Measurements from ENCODE around the gene SRCIN1. TPM values are rescaled to one million over a fixed set of nuclear protein-coding genes. Genes with fewer than 3 reads are reported as not detected.

Gene SRCIN1
- polyA plus RNA-seq, 3 donors, result 1.3 to 8.9 (median 3.5) TPM

DNA sequence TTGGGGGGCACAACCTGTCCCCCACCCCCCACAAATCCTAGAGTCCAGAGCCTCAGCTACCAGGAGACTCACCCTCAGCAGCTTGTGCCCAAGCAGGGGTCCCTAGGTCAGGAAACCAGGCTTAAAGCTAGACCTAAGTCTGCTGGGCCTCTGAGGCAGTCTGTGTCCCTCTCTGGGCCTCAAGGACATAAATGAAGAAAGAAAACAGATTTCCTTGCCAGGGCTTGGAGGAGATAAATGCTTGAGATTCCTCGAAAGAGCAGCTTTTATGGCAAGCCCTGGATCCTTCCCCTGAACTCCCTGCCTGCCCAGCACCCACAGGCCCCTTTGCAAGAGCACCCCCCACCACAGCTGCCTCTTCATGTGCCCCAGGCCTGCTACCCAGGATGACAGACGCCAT lies 3.3 kb downstream of the SRCIN1 start:
- no peak overlapping the region for H3K27ac ChIP-seq (ENCODE audit: low read depth, low read length)

DNA sequence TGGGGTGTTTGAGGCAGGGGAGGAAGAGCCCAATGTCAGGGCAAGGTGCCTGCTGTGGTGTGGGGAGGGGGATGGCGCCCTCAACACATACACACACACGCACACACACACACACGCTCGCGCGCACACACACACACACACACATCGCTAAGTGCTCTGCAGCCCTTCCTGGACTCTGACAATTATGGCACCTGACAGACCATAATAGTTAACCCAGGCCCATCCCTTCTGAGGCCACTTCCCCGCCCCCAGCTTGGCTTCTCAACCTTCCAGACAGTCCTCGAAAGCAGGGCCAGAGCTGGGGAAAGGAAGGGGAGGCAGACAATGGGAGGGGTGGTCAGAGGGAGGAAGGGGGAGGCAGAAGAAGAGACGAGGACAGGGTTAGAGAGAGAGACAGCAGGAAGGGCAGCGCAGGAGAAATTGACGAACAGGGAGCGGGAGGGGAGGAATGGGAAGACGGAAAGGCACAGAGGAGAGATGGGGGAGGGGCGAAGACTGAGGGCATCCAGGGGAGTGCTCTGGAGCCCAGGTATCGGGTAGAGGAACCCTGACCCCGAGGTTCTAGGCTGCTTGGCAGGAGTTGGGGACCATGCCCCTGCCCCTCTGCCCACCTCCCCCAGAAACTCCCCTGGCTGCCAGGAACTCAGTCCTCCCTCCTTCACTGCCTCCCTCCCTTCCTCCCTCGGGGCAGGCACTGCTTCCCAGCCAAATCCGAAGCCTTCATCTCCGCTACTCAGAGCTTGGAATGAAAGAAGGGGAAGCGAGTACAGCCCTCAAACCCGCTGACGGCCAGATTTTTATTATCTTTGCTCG lies 4.0 kb downstream of the SRCIN1 start:
- no peak overlapping the region for H3K27ac ChIP-seq (ENCODE audit: low read depth, low read length)
- 9 to 38% (median 17%) methylated on average over 22 to 24 of the region's 24 CpGs for WGBS, 3 donors

More for the DNA sequence above, 3.3 kb downstream of the SRCIN1 start:
- 10 to 45% (median 27%) methylated on average over 2 of the region's 2 CpGs for WGBS, 3 donors

DNA sequence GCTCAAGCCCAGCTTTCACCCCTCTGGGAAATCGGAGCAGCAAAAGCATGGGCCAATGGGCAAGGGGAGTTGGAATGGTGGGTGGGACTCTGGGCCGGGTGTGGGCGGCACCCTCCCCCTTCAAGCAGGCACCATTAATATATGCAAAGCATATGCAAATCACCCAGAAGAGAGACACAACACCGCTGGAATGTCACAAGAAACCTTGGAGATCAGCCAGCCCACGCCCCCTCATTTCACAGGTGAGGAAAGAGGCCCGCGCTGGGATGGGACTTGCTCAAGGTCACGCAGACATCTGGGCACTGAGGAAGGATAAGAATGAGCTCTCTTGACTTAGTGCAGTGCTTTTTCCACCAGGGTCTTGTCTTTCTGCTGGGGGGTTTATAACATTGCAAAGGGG lies 4.8 kb downstream of the SRCIN1 start:
- no peak overlapping the region for H3K27ac ChIP-seq (ENCODE audit: low read depth, low read length)
- 61 to 73% (median 67%) methylated on average over 8 of the region's 8 CpGs for WGBS, 3 donors

DNA sequence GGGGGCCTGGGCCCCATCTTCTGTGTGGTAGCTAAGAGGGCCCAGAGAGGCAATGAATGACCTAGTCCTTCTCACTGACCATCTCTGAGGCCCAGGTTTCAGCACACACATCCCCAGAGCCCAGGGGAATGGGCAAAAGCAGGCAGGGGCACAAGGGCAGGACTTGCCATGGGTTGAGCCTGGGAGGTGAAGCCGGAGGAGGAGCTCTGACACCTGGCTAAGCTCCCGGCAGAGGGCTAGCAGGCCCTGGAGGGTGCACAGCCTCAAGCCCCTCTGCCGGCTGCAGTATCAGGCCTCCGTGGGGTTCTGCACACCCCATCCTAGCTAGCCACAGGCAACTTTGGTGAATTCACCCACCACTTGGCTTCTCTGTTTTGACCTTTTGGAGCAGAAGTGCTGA lies 5.3 kb downstream of the SRCIN1 start:
- H3K27ac ChIP-seq (ENCODE audit: low read depth, low read length), result no peak overlapping the region
- 80 to 86% (median 83%) methylated on average over 2 to 4 of the region's 4 CpGs for WGBS, 3 donors

DNA sequence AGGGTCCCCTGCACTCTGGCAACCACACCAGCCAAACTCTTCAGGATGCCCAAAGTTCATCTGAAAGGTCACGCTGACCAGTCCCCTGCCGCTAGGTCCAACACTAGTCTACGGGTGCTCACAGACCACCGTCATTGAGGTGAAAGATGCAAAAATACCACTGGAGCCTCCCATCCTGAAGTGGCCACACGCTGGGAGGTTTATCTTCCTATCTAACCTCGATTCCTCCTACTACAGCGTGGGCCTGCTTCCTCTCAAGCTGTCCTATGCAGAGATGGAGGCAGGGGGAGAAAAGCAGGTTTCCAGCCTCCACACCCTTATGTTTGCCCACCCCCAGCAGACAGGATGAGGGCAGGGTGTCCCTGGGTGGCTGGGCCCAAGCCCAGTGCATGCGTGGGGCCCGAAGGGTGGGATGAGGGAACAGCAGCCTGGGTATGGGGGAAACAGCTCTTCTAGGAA lies 6.3 kb downstream of the SRCIN1 start:
- 69 to 82% (median 70%) methylated on average over 9 of the region's 9 CpGs for WGBS, 3 donors
- H3K27ac ChIP-seq (ENCODE audit: low read depth, low read length), result no peak overlapping the region

DNA sequence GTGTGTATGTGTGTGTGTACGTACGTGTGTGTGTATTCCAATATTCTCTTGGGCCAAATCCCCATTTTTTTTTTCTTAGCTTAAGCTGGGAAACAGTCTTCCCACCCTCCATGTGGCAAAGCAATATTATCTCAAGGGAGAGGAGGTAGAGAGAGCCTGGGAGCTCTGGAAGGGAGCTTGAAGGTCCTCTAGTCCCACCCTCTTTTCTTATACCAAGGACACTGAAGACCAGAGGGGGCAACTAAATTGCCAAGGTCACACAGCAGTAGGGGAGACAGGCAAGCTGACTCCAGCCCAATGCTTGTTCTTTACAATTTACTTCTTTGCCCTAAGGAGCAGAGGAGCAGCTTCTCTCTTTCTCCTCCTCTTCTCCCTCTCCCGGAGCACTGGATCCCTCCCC lies 6.8 kb downstream of the SRCIN1 start:
- WGBS, 3 donors, result 64 to 73% (median 73%) methylated on average over 3 of the region's 3 CpGs
- H3K27ac ChIP-seq (ENCODE audit: low read depth, low read length), result no peak overlapping the region

DNA sequence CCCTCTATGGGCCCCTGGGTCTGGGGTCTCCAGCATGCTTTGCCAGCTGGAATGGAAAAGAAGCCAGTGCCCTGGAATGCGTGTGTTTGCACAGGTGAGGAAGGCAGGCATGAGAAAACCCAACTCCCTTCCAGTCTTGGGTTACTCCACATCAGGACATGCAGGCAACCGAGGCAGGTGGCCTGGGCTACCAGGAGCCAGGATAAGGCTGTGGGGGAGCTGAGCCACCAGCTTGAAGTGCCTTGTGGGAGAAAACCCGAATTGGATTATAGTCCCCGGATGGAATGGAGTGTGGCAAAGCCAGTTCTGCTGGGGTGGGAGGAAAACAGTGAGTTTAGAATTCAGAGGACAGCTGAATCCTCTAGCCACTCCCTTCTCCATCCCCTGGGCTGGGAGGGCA lies 7.2 kb downstream of the SRCIN1 start:
- H3K27ac ChIP-seq (ENCODE audit: low read depth, low read length), result no peak overlapping the region
- WGBS, 3 donors, result 23 to 26% (median 25%) methylated on average over 4 of the region's 4 CpGs

DNA sequence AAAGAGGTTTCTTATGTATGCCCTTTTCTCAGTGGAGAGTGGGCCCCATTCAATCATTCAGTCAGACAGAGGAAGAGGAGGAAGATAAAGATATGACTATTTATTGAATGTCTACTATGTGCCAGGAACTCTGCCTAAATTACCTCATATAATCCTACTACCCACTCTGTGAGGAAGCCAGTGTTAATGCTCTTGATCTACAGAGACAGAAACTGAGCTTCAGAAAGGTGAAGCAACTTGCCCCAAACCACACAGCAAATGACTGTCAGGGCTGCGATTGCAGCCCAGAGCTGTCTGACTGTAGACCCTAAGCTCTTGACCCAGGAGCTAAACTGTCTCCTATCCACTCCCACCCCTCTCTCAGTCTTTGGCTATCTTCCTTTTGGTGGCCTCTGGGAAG lies 8.4 kb downstream of the SRCIN1 start:
- no peak overlapping the region for H3K27ac ChIP-seq (ENCODE audit: low read depth, low read length)
- 74 to 94% (median 89%) methylated on average over 1 of the region's 1 CpG for WGBS, 3 donors

DNA sequence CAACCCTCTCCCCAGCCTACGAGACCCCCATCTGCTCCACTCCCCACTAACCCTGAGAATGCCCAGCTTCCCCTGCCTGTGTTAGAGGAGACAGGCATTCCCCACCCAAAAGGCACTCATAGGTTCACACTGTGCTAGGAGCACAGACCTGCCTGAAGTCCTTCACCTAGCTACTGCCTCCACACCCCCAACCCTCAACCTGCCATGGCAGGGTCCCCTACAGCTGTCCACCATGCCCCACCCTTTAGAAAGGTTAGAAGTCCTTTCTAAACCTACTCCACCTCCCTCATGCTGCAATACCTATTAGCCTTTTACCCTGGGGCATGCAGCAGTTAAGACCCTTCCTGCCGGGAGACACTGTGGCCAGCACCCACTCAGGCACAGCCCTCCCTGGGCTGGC lies 9.1 kb downstream of the SRCIN1 start:
- no peak overlapping the region for H3K27ac ChIP-seq (ENCODE audit: low read depth, low read length)
- WGBS, 3 donors, result 51 to 65% (median 64%) methylated on average over 2 of the region's 2 CpGs

DNA sequence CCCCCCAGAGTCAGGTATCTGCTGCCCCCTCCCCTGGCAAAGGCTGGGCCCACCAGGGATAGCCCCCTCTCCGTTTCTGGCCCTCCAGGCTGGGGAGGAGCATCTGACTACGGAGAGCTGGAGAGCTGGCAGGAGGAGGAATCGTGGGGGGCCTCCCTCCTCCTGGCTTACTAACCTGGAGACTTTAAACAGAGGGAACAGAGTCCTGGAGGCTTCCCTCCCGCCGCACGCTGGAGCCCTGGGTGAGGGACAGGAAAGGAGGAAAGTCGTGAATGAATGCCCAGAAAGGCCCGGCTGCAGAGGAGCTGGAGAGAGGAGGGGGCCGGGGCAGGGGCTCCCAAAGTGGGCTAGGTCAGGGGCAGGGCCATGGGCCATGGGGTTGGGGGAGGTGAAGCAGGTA lies 9.9 kb downstream of the SRCIN1 start:
- no peak overlapping the region for H3K27ac ChIP-seq (ENCODE audit: low read depth, low read length)
- 34 to 49% (median 39%) methylated on average over 9 of the region's 9 CpGs for WGBS, 3 donors

DNA sequence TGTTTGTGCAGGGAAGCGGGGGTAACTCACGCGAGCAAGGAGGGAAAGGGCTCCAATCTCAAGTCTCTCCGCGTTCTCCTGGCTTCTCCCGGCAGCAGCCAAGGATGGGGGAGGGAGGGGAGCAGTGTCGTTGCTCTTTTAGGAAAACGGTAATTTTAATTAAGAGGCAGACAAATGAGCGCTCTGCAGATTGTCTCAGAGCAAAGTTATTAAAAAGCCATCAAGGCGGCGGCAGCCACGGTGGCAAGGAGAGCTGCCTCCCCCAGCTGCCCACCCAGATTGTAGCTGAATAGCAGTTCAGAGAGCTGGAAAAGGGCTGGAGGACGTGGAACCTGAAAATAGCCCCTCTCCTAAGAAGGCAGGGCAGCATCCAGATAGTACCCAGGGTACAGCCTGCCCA lies 11.6 kb downstream of the SRCIN1 start:
- WGBS, 3 donors, result 63 to 64% (median 64%) methylated on average over 13 of the region's 13 CpGs

DNA sequence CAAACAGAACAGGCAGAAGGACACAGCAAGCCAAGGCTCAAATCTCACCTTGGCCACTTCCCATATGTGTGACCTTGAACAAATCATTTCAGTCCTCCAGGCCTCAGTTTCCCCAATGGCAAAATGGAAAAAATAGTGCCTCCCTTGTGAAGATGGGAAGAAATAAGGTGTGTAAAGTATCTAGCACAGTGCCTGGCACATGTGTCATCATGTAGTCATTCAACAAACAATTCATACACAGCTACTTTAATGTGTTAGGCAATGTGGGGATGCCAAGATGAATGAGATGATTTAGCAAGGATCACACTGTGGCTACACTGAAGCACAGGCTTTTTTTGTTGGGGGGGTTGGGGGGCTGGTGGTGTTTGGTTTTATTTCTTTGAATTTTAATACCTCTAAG lies 13.3 kb downstream of the SRCIN1 start:
- no peak overlapping the region for H3K27ac ChIP-seq (ENCODE audit: low read depth, low read length)

More for the DNA sequence above, 11.6 kb downstream of the SRCIN1 start:
- H3K27ac ChIP-seq (ENCODE audit: low read depth, low read length), result no peak overlapping the region

DNA sequence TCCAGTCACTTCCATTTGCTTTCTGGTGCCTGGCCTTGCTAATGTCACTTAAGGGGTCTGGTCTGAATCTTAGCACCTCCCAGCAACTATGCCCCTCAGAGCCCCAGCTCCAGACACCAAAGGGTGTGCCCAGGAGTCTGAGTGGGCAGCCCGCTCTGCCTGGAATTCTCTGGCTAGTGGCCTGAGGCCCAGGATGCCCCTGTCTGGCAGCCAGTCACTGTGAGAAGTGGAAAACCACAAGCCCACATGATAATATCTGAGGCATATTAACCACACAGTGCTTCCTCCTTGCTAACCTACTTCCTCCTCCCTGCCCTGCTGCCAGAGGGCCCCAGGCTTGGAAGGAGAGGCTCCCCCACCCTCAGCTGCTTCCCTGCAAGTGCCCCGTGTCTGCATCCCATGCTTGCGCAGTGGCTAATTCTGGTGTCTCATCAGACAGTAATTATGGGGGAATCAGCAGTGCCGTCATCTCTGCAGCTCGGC lies 14.0 kb downstream of the SRCIN1 start:
- H3K27ac ChIP-seq (ENCODE audit: low read depth, low read length), result no peak overlapping the region
- 49 to 77% (median 56%) methylated on average over 5 of the region's 5 CpGs for WGBS, 3 donors

DNA sequence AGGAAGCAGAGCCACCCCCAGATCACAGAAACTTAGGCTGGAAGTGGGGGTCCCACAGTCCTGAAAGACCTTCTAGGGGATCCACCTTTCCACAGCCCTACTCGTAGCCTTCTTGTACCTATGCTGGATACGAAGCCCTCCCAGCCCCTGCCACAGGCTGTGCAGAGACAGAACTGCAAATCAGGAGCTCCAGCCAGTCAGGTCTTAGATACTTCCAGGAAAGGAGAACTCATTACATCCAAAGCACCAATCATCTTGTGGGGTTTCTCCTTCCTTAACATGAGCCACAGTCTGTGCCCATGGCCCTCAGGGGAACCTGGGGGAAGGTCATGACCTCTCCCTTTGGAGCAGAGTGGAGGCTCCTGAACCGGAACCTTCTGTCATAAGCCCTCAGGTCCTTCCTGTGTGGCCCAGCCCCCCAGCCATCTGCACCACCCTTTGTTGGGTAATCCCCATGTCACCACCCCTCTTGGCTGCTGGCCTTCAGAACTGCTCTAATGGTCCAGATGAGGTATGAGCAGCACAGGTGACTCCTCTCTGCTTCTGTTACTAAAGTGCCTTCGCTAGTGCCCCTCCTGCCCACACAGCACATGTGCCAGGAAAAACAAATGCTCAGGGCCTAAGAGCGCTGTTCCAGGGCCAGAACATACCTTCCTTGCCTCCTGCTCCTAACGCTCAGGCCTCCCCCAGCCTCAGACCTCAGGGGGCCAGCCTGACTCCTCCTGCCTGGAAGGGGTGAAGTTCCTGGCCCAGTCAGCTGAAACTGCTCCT lies 14.6 kb downstream of the SRCIN1 start:
- 57 to 74% (median 58%) methylated on average over 6 of the region's 6 CpGs for WGBS, 3 donors
- H3K27ac ChIP-seq (ENCODE audit: low read depth, low read length), result no peak overlapping the region

DNA sequence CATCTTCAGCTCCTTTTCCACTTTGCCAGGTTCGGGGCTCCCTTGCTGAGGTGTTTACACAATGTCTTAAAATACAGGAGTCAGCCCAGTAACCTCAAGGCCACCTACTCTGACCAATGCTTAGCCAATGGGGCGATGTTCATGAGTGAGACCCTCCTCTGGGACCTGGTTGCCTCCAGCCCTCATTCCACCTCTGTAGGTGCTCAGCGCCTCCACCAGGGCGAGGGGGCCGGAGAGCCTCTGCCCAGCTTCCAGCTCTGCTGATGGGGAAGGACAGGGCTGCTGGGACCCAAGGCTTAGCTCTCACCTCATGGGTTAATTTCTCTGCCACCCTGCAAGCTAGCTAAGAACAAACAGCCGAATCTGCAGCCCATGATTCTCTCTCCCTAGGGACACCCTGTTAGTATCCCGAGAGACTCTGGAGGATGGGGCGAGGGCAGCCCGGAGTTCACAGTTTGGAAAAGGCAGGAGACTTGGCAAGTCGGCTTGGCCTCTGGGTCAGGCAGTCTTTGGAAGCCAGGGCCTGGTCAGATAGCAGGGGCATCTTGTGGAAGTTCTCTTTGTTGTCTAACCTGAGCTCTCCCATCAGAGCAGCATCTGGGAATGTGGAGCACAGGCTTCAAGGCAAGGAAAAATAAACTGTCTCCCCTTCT lies 16.2 kb downstream of the SRCIN1 start:
- WGBS, 3 donors, result 77 to 85% (median 83%) methylated on average over 10 of the region's 10 CpGs
- H3K27ac ChIP-seq (ENCODE audit: low read depth, low read length), result no peak overlapping the region

DNA sequence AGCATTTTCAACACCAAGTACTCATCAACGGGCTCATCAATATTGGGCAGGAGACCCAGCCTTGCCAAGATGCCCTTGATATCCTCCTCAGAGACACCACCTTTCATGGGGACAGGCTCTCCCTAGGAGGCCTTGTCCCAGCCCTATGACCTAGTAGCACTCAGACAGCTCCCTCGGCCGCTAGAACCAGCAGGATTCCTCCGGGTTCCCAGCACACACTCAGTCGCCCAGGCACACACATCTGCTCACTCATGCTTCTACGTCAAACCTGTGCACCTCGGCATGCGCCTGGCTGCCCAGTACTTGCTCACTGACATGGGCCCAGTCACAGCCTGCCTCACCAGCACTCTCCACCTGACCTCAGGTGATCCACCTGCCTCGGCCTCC lies 17.0 kb downstream of the SRCIN1 start:
- no peak overlapping the region for H3K27ac ChIP-seq (ENCODE audit: low read depth, low read length)
- WGBS, 3 donors, result 68 to 88% (median 70%) methylated on average over 9 of the region's 9 CpGs

DNA sequence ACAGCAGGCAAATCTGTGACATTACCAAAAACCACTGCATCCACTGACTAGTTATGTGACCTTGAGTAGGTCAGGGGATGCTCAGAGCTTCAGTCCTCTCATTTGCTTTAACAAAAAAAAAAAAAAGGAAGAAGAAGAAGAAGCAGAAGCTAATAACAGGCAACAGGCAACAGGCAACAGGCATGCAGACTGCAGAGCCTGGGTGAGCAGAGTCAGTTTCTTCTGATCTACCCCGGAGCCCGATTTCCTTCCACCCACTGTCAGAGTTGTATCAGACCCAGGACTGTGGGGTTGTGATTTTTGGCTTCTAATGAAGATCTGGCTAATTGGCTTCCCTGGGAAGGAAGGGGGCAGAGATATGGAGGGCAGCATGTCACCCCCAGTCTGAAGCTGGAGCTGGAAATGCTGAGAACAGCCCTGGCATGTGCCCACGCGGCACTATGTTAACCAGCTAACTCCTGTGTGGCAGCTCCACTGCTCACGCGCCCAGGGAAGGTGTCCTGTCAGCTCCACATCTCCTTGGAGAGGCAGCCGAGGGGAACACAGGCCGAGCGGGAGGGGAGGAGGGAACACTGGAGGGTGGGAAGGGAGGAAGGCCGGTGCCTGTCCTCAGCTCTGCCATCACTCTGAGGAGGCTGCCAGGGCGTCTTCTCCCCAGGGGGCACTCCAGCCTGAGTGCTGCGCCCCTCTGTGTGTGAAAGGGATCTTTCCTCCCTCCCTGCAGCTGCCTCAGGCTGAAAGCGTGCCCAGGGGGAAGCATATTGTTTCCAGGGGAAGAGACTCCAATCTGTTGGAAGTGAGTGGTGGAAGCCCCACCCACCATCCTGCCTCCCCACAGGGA lies 17.6 kb downstream of the SRCIN1 start:
- 18 to 66% (median 23%) methylated on average over 10 to 13 of the region's 13 CpGs for WGBS, 3 donors
- no peak overlapping the region for H3K27ac ChIP-seq (ENCODE audit: low read depth, low read length)

DNA sequence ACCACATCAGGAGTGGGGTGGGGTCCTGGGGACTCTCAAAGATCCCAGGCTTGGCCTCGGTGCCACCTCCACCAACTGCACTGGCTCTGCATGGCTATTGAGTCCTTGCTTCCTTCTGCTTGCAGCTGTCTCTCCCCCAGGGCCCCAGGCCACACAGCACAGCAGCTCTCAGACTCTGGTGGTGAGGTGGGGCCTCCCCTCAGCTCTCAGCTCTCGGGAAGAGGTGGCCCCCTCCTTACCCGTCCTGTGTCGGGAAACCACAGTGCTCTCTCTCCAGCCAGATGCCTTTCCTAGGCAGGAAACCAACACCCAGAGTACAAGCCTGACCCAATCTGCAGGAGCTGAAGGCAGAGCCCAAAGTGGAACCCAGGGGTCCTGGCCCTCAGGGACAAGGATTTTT lies 18.5 kb downstream of the SRCIN1 start:
- H3K27ac ChIP-seq (ENCODE audit: low read depth, low read length), result no peak overlapping the region
- WGBS, 3 donors, result 37 to 76% (median 48%) methylated on average over 4 of the region's 4 CpGs
